Body of pancreas (tissue), 4 donors: ENCODE data around the gene LMO7. TPM values are rescaled to one million over a fixed set of nuclear protein-coding genes. Genes with fewer than 3 reads are reported as not detected.

ENCODE experiments used
- ATAC-seq: fragments of 150-250 bp; one replicate; pipeline ENCODE4 v1.9.1; 2016
- DNase-seq, 4 donors: peaks; one replicate each; pipeline ENCODE4 v3.0.0-alpha.2; 2019
- H3K27ac ChIP-seq, 4 donors: fragments of 200-600 bp; sonication (generic); 1 replicate in 3 of 4; 2 replicates in 1 of 4; pipeline versions ENCODE4 v1.5.1 to v1.6.1; 2016 to 2019; ENCODE audit warnings: mild to moderate bottlenecking in 1 of 4, mixed read lengths in 1 of 4, moderate library complexity in 1 of 4
- H3K27me3 ChIP-seq, 2 donors: fragments of 200-600 bp; sonication (generic); one replicate each; pipeline ENCODE4 v1.6.0; 2016; ENCODE audit warnings: mild to moderate bottlenecking in 1 of 2
- H3K36me3 ChIP-seq, 2 donors: fragments of 200-600 bp; sonication (generic); replicated peaks in 1 of 2; 2 replicates each; pipeline ENCODE4 v1.5.1; 2016; ENCODE audit warnings: low read depth in 2 of 2; ENCODE audit not compliant: insufficient read depth in 1 of 2
- H3K4me1 ChIP-seq: fragments of 200-600 bp; sonication (generic); one replicate; pipeline ENCODE4 v1.6.0; 2016
- H3K4me3 ChIP-seq, 2 donors: fragments of 200-600 bp; sonication (generic); 1 replicate in 1 of 2; 2 replicates in 1 of 2; pipeline ENCODE4 v1.5.1; 2016 to 2019
- H3K9me3 ChIP-seq, 3 donors: fragments of 200-600 bp; sonication (generic); 1 replicate in 2 of 3; 2 replicates in 1 of 3; pipeline ENCODE4 v1.5.1; 2016
- CTCF ChIP-seq, 7 experiments: fragments of 450-650 bp in 4 of 7; fragments of 200-600 bp in 3 of 7; sonication (generic) in 3 of 7; IDR thresholded peaks; one replicate each; pipeline ENCODE4 v1.5.1; 2016 to 2019; ENCODE audit warnings: antibody characterized with exemption in 7 of 7
- POLR2A ChIP-seq, 3 donors: fragments of 450-650 bp; IDR thresholded peaks; one replicate each; pipeline ENCODE4 v1.6.1; 2016; ENCODE audit warnings: antibody characterized with exemption in 3 of 3, mild to moderate bottlenecking in 2 of 3
- WGBS, 2 donors: methylation state at CpG; one replicate each; pipeline ENCODE4 v1.1.5; 2017; 5-methylcytosine and 5-hydroxymethylcytosine counted together
- intact Hi-C: fragments of 100-400 bp; cut with DNase I; formaldehyde crosslinking; loops from one replicate; pipeline ENCODE4 v1.15.1; 2023
- total RNA-seq, 2 donors: library from RNA; depleted of rRNA; stranded (reverse); fragments of >200 nt; gene quantifications; one replicate each; pipeline ENCODE4 v1.1.0, GENCODE V29; 2016

The LMO7 gene
- total RNA-seq, 2 donors from 2014 or later = 50.6 to 56.0 TPM

GRCh38 chr13:75682326-75682725 is 46.2 kb downstream of the LMO7 start:
- WGBS, 2 donors = 48 to 70% methylated on average over 1 of the region's 1 CpG
- Histone ChIP-seq H3K36me3 (no peaks in the 10 kb centered on the region), H3K4me3 (no peak overlapping the region), H3K27me3 (no peaks in the 10 kb centered on the region), H3K4me1 (no peaks in the 10 kb centered on the region), H3K9me3 (no peaks in the 10 kb centered on the region), H3K27ac (no peak overlapping the region)
- no peak for ATAC-seq
- no peak for TF ChIP-seq POLR2A (IDR thresholded peaks at IDR 0.05)
- no peak for TF ChIP-seq CTCF (IDR thresholded peaks at IDR 0.05)
- intact Hi-C loops = loop anchor here (10.0 kb wide), 1 partner anchor 792 kb away; no protein-coding TSS in a partner anchor
- no peak for DNase-seq

- DNase-seq = no peak
- intact Hi-C loops = loop anchor here (10.0 kb wide), 1 partner anchor 790 kb away; no protein-coding TSS in a partner anchor
- no peak for ATAC-seq
- no peaks in the 10 kb centered on the region for H3K36me3 ChIP-seq
- H3K27me3 ChIP-seq = no peaks in the 10 kb centered on the region
- 56 to 59% methylated on average over 2 of the region's 2 CpGs for WGBS, 2 donors
- H3K4me3 ChIP-seq = no peak overlapping the region
- no peaks in the 10 kb centered on the region for H3K4me1 ChIP-seq
- H3K27ac ChIP-seq = no peak overlapping the region
- H3K9me3 ChIP-seq = no peaks in the 10 kb centered on the region
- TF ChIP-seq CTCF (IDR thresholded peaks at IDR 0.05) = peak in 1 of 7 experiments; percentile 2
- no peak for TF ChIP-seq POLR2A (IDR thresholded peaks at IDR 0.05)
These were observed 49.1 kb downstream of the LMO7 start for GRCh38 chr13:75685239-75685697.

GRCh38 chr13:75687150-75687763 is 51.1 kb downstream of the LMO7 start:
- DNase-seq (no peak), ATAC-seq (no peak)
- TF ChIP-seq CTCF (IDR thresholded peaks at IDR 0.05) (peak in 5 of 7 experiments; percentile 16 to 39 (median 29)), POLR2A (IDR thresholded peaks at IDR 0.05) (no peak)
- Histone ChIP-seq H3K4me1 (no peaks in the 10 kb centered on the region), H3K27me3 (no peaks in the 10 kb centered on the region), H3K9me3 (no peaks in the 10 kb centered on the region), H3K36me3 (no peaks in the 10 kb centered on the region), H3K27ac (no peak overlapping the region), H3K4me3 (no peak overlapping the region)
- intact Hi-C loops = loop anchor here (10.0 kb wide), 1 partner anchor 788 kb away; no protein-coding TSS in a partner anchor

GRCh38 chr13:75689686-75690085 is 53.6 kb downstream of the LMO7 start:
- no peaks in the 10 kb centered on the region for H3K27me3 ChIP-seq
- ATAC-seq (no peak), DNase-seq (no peak)
- no peaks in the 10 kb centered on the region for H3K36me3 ChIP-seq
- no peaks in the 10 kb centered on the region for H3K4me1 ChIP-seq
- intact Hi-C loops = loop anchor here (10.0 kb wide), 2 partner anchors 175 to 785 kb away; no protein-coding TSS in a partner anchor
- no peaks in the 10 kb centered on the region for H3K9me3 ChIP-seq
- H3K27ac ChIP-seq = no peak overlapping the region
- WGBS, 2 donors = 88 to 93% methylated on average over 5 of the region's 5 CpGs
- no peak overlapping the region for H3K4me3 ChIP-seq
- no peak for TF ChIP-seq CTCF (IDR thresholded peaks at IDR 0.05)

GRCh38 chr13:75690607-75691006 is 54.5 kb downstream of the LMO7 start:
- TF ChIP-seq CTCF (IDR thresholded peaks at IDR 0.05) (no peak), POLR2A (IDR thresholded peaks at IDR 0.05) (no peak)
- ATAC-seq (no peak), DNase-seq (no peak)
- intact Hi-C loops = loop anchor here (10.0 kb wide), 1 partner anchor 174 kb away; no protein-coding TSS in a partner anchor
- Histone ChIP-seq H3K36me3 (no peaks in the 10 kb centered on the region), H3K4me3 (no peak overlapping the region), H3K9me3 (no peaks in the 10 kb centered on the region), H3K27me3 (no peaks in the 10 kb centered on the region), H3K4me1 (no peaks in the 10 kb centered on the region), H3K27ac (no peak overlapping the region)
- 54 to 81% methylated on average over 1 of the region's 1 CpG for WGBS, 2 donors
